ENCODE results near the gene ARMC2.
"Not testable (repeated sequence)": the region's sequence is repeated elsewhere in the genome, so short reads cannot be mapped to it uniquely, and the experiment has no call there.

Gene ARMC2

DNA sequence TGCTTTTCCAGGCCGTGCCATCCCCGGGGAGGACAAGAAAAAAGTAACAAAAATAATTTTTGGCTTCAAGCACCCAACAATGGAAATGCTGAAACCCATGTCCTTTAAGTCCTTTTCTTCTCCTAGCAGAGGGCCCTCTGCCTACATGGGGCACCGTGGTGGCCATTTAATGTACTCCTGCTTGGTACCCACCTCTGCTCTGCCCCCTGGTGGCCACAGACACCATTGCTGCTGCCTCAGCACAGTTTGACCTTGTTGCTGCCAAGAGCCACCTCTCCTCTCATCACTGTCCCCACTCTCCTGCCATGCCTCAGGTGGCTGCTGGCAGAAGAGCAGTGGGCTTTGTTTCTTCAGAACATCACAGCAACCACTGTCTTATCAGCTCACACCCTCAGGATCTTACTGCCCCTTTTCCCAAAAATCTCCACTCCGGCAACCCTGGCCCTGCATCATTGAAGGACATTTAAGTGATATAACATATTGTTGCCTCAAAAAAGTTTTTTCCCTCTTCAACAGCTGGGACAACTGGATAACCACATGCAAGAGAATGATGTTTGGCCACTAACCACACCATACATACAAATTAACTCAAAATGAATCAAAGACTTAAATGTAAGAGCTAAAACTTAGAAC lies 12.9 kb upstream of the ARMC2 start:
- peak; percentile 77 for DNase-seq (ENCODE audit: low read depth)

DNA sequence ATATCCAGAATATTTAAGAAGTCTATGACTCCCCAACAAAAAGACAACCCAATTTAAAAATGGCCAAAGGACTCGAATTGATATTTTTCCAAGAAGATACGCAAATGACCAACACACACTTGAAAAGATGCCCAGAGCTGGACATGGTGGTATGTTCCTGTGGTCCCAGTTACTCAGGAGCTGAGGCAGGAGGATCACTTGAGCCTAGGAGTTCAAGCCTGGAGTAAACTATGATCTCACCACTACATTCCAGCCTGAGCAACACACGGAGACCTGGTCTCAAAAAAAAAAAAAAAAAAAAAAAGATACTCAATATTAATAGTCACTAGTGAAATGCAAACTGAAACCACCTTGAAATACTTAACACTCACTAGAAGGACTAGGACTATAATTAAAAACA lies 12.2 kb upstream of the ARMC2 start:
- DNase-seq (ENCODE audit: low read depth) = no peak

DNA sequence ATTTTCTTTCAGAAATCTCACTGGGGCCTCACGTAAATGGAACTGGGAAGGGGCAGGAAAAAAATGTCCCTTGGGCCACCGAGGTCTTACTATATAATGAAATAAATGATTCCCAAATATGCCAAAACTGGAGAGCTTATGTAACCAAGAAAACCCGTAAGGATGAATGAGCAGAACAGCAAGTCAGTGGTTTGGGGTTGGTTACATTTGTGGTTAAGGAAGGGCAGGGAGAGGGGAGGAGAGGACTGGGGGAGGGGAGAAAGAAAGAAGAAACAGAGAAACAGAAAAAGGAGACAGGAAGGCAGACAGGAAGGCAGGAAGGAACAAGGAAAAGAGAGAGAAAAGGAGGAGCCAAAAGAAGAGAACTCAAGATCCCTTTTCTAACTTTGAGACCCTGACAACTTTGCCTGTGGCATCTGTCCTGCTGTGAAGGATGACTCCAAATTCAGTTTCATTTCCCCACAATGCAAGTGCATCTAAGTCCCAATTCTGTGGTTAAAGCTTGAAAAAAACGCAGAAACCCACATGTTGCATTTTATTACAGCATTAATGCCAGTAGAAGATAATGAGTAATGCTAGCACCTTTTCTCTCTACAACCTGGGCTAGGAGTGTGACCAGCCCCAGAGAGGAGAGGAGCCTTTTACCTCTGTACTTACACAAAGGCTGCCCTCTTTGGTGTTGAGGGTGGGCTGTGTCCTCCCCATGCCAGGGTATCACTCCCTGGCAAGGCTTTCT lies 10.8 kb upstream of the ARMC2 start:
- no peak for DNase-seq (ENCODE audit: low read depth)

DNA sequence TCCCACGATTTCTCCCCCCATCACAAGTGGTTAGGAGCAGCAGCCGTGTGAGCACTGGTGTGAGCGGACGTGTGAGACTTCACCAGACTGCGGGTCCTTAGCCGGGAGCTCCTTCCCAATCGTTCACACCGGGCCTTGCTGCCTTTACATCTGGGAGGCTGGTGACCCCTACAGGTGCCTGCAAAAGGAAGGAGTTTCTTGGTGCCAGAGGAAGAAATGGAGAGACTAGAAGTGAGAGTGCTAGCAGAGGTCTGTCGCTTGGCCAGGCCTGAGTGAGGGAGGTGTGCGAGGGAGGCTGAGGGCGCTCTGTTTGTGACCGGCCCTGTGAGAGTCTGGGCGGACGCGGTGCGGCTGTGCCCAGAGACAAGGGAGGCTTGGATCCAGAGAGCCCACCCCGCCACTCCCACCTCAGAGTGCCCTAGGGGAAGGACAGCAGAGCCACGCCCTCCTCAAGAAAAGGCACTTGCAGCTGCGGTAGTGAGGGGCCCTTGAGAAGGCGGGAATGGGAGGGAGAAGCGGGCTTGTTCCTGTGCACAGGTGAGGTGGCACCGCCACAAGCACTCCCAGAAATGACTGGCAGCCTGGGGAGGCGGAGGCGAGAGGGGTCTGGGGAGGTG lies 10.0 kb upstream of the ARMC2 start:
- no peak for DNase-seq (ENCODE audit: low read depth)

DNA sequence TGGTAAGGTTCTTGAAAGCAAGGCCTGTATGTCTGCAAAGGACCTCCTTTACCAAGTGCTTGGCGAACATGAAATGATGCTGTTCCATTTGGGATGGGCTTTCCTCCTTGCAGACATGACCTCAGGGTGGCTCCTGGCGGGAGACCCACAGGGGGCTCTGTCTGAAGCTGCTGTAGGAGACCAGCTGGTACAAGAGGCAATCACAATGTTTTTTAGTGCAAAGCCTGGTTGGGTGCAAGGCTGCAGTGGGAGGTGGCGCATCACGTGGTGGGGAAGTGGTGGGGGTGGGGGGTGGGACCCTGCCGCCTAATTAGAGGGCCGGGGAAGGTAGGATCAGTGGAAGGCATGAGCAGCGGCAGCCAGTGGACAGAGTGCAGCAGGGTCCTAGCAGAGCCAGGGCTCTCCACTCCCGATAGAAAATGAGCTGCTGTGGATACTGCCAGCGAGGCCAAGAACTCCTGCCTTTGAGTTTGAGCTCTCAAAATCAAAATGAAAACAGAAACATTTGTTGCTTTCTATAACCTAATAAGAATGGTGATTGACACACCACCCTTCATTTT lies 9.1 kb upstream of the ARMC2 start:
- no peak for DNase-seq (ENCODE audit: low read depth)

DNA sequence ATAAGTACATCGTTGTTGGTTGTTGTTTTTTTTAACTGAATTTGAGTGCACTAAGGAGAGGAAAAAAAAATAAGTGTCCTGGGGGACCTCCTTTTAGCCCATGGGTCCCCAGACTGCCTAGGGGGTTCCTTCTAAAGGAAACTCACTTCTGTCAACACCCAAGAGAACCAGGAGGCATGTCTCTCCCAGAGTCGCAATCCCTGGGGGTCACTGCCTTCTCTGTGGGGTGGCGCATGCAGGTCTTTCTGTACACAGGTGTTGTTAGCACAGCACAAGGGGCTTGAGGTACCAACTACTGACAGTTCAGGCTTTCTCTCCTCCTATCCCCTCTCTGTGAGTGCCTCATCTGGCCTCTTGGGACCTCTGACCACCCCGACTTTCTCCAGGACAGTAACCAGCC lies 7.3 kb upstream of the ARMC2 start:
- DNase-seq (ENCODE audit: low read depth) = no peak

DNA sequence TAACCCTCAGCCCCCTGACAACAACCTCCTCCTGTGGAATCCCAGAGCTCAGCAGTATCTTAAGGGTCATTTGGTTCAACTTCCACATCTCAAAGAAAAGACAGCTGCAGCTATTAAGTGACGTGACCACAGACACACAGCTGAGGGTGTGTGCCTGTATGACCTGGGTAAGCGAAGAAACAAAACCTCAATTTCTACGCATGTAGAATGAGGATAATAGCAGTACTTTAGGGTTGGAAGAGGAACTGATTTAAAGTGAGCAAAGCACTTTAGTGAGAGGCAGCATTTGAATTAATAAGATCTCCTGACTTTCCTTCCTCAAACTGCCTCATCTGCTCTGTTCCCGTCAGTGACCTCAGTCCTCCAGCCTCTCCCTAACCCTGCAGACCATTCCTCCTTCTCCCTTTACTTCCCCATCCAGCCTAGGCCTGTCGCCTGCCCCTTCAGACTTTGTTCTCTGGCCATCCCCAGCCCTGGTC lies 6.8 kb upstream of the ARMC2 start:
- DNase-seq (ENCODE audit: low read depth) = no peak

DNA sequence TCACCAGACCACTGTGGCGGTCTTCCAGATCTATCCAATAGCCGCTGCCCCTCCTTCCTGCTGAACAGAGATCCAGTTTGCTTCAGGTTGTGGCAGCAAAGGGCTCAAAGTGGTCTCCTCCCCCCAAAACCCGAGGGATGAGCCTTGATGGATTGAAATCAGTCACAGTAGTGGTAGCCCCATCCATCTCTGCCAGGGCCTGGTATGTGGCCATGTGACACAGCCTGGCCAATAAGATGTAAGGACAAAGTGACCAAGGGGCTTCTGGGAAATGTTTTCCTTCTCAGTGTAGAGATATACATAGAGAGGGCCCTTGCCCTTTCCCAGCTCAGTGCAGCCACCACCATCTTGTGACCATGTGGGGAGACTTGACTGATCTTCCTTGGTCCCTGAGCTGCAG lies 4.1 kb upstream of the ARMC2 start:
- DNase-seq (ENCODE audit: low read depth) = no peak

DNA sequence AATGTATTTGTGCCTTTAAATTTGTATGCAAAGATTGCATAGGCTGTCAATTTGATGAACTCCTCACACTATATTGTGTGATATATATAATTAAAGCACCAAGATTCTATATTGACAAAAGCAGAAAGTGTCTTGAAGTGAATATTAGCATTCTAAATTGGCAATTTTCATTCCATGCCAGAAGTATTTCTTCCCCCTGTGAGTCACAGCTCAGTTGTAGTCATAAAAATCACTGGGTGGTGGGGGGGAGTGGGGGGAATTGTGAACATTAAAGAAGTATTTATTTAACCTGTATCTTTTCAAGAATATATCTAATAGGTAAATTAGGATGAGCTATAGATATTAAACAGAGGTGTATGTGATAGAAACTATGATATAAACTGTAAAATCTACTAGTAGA lies 3.1 kb upstream of the ARMC2 start:
- DNase-seq (ENCODE audit: low read depth) = no peak

DNA sequence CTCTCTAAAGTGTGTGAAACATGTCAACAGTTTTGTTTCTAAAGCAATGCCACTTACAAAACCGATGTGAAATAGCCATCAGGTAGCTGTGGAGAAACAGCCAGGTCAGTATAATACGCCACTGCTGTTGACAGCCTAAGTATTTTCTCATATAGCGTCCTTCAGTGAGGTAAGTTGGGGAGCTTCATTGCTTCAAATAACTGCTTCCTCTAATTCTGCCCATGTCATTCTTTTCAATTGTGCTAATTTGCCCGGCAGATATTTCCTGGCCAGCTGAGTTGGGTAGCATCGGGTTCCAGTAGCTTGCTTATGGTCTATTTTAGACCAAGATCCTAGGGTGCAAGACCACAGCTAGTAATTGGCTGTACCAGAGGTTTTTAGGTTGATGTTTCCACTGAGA lies 2.1 kb upstream of the ARMC2 start:
- DNase-seq (ENCODE audit: low read depth) = no peak

DNA sequence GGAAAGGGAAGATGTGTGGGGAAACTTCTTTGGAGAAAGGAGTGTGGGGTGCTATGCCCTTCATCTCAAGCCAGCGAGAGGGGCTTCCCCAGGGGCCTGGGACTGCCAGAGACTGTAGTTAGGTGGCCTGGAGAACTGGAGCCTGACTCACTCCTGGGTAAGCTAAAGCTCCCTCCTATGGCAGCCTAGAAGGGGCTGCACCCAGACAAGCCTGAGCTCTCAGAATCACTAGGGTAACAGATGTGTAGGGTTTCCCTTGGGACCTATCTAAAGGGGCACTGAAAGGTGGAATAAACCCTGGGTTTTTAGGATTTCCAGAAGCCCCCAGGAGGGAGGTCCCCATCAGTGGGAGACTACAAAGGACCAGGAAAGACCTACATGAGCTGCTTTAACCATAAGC lies 1.6 kb upstream of the ARMC2 start:
- DNase-seq (ENCODE audit: low read depth) = no peak

DNA sequence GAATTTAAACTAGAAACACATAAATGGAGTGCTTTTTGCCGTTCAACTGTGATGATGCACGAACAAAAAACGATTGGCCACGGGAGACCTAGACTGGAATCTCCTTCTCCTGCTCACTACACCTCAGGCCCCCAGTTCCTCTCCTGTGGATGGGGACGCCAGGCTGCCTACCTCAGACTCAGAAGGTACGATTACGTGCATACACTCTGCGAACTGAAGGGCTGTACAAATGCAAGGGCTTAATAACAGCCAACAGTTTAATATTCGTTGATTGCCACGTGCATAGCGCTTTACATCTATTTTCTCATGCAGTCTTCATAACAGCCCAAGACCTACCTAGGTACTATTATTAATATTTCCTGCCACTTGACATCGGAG lies 495 bp upstream of the ARMC2 start:
- DNase-seq (ENCODE audit: low read depth) = no peak

DNA sequence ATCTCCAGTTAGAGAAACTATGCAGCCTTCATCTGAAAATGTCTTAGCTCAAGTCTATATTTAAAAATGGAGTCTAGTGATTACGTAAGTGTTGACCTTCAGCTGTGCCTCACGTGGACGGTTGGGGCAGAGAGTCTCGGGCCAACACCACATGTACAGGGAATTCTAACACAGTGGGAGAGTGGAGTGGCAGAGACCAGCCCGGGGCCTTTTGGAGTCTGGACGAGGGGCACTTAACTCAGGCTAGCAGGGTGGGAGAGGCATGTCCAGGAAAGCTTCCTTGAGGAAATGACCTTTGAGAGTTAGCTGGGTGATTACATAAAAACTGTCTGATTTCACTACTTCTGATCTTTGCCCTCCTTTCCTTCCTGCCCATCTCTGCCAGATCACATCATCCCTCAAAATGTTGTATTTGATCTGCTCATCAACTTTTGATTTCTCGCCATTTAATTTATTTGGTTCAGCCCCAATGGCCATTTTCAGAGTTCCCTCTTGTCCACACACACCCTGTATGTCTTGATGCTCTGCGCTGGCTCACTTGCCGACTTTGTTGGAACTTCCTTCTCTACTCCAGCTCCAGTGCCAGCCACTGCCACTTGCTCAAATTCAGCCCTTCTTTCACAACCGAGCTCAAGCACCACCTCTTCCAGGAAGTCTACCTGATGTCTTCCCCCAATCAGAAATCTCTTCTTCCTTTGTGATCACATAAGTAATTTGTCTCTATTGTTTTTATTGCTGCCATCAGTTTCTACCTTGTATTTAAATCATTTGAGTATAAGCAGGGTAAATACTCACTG lies 2.6 kb downstream of the ARMC2 start:
- DNase-seq (ENCODE audit: low read depth) = no peak

DNA sequence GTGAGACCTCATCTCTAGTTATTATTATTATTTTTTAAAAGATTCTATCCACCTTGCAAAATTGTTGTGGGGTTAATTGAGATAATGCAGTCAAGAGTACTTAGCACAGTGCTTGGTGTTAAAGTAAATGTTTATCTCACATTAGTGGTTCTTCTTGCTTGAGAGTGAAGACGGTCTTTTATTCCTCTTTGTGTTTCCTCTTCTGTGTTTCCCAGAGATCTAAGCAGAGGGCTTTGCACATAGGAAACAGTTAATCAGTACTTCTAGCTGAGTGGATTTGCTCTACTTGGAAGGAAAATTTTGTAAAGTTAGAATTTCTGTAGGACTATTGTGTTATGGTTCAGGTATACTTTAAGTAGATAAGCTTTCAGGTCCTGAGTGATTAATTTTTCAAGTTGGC lies 3.5 kb downstream of the ARMC2 start:
- no peak for DNase-seq (ENCODE audit: low read depth)

DNA sequence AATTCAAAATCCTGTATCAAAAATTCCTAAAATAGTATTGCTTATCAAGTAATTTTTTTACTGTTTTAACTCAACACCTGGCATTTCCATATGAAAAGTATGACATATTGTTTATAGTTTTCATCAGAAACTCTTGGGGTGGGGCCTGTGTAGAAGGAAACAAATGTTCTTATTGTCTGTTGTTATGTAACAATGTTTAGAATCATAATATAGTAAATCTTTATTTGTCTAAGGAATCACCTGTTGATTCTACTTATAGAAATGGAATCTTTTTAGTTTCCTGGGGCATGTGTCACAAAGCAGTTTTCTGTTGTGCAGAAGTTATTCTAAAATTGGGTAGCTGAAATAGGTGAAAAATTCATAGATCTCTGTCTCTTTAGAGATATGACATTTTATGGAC lies 4.9 kb downstream of the ARMC2 start:
- DNase-seq (ENCODE audit: low read depth) = no peak

DNA sequence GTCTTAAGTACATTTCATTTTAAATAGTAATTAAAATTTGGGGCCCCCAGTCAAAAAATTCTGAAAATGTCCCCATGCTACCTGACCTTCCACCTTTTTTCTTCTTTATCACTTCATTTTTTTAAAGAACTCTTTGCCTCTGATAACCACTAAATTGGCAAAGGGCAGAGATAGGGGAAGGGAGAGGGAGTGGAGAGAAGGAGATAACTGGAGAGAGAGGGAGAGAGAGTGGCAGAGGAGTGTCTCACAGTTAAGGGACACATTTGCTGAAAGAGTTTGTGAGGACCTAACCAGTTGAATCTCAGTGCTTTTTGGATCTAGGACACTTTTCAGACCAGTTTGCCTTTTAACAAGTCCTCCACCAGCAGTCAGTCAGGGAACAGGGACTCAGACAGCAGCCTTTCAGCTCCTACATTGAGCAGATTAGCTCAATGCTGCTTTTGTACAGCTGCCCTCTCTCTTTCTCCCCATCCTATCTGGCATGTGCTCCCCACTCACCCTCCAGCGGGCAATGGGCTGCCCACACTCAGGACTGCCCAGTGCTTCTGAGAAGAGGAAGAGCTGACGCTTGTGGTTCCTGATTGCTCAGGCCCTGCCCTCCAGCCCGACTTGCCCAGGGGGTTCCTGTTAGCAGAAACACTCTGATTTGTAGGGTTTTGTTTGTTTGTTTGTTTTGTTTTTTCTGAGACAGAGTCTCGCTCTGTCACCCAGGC lies 14.4 kb downstream of the ARMC2 start:
- DNase-seq (ENCODE audit: low read depth) = no peak

DNA sequence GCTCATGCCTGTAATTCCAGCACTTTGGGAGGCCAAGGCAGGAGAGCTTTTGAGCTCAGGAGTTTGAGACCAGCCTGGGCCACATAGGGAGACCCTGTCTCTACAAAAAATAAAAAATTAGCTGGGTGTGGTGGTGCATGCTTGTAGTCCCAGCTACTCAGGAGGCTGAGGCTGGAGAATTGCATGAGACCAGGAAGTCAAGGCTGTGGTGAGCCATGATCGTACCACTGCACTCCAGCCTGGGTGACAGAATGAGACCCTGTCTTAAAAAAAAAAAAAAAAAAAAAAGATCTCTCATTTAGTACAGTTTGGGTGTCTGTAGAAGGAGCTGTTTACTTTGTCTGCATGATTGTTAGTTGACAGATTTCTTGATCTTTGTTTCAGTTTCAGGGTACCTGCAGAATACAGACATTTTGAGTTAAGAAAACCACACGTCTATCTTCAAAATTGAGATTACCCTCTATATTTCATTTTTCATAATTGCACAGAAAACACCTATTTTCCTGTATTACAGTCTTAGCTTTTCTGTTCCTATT lies 17.6 kb downstream of the ARMC2 start:
- not testable (repeated sequence) for DNase-seq (ENCODE audit: low read depth)

DNA sequence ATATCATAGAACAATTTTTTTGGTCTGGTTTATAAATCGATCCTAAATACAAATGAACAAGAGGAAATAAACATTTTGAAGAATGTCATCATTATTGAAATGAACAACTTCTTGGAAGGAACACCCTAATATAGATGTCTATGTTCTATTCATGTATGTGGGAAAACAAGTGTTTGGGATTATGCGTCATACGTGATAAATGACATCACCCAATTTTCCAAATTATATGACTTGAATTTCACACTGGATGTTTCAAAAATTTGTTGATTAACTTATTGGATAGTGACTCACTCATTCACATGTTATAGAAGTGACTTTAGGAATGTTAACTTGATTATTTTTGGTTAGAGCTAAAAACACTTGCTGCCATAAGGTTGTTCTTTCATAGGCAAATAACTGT lies 18.6 kb downstream of the ARMC2 start:
- no peak for DNase-seq (ENCODE audit: low read depth)

DNA sequence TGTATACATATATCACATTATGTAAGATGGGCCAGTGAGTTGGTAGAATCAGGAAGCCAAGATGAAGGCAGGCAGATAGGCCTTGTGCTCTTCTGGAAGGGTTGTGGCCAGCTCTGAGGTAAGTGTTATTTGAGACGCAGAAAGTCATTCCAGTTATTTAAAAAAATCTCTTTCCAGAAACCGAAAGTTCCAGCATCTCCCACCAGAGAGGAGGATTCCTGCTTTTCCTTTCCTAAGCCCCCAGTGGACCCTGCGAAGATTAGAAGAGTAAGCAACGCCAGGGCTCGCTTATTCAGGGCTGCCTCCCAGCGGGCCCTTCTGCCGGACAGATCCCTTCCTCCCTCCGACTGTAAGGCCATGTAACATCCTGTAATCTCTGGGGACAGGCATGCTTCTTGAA lies 20.4 kb downstream of the ARMC2 start:
- no peak for DNase-seq (ENCODE audit: low read depth)

DNA sequence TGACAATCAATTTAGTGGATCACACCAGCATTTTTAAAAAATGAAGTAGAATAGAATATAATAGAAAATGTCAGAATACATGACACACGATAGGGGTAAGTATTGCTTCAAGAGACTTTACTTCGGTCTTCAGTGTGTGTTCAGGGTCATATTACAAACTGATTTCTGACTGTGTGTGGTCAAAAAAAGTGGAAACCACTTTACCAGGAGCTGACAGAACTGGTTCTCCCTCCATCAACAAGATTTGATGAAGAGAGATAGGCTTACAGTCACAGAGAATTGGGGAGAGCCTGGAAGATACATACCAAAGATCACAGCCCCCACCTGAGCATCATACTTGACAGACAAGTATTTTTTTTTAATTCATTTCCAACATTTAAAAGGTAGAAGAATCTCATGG lies 21.7 kb downstream of the ARMC2 start:
- no peak for DNase-seq (ENCODE audit: low read depth)

DNA sequence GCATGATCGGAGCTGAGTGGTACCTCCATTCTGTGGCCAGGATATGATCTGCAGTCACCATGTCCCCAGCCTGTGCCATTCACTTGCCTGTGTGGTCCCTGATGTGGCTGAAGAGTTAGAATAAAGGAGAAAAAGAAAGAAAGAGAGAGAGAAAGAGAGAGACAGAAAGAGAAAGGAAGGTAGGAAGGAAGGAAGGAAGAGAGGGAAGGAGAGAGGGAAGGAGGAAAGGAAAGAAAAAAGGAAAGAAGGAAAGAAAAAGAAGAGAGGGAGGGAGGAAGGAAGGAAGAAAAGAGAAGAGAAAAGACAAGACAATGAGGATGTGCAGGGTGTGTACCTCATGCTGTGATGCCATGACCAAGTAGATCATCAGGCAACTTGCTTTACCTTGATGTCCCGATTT lies 22.1 kb downstream of the ARMC2 start:
- no peak for DNase-seq (ENCODE audit: low read depth)

DNA sequence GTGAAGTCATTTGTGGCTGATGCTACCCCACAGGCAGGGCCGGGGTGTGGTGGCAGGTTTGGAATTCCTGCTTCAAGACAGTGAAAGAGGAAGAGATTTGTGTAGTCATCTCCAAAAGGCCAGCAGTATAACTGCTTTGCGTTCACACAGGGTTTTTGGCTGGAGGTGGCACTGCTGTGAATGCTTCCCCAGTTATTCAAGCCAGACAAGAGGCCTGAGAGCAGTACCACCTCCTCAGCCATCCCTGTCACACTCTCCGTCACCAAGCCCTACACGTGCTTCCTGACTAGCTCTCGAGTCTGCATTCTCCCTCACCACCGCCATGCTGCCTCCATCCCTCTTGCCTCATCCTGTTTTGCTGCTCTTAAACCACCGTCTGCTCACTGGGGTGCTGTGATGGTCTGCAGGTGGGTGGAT lies 23.9 kb downstream of the ARMC2 start:
- no peak for DNase-seq (ENCODE audit: low read depth)

All from stimulated activated CD8-positive, alpha-beta memory T cell treated with anti-CD3 and anti-CD28 coated beads, Interleukin-4, amount 100 ng/mL, for 24 hours (primary cell).